Transverse colon (tissue), 4 donors: ENCODE measurements around the gene CATSPER1. TPM values are rescaled to one million over a fixed set of nuclear protein-coding genes. Genes with fewer than 3 reads are reported as not detected.
"Not testable (repeated sequence)": the region's sequence is repeated elsewhere in the genome, so short reads cannot be mapped to it uniquely, and the experiment has no call there.

Experiments used
- DNase-seq: peaks from one replicate; pipeline ENCODE4 v3.0.0-alpha.2; 2019
- H3K27ac ChIP-seq, 4 donors: fragments of 200-600 bp; sonication (generic); 2 replicates each; pipeline ENCODE4 v1.5.1; 2016 to 2018; ENCODE audit warnings: inconsistent platforms in 4 of 4
- H3K27me3 ChIP-seq: fragments of 200-600 bp; sonication (generic); 2 replicates; pipeline ENCODE4 v1.5.1; 2017; ENCODE audit warnings: inconsistent platforms
- H3K36me3 ChIP-seq, 4 donors: fragments of 200-600 bp; sonication (generic); 2 replicates each; pipeline ENCODE4 v1.5.1; 2017 to 2019; ENCODE audit warnings: inconsistent platforms in 4 of 4
- H3K4me1 ChIP-seq, 4 donors: fragments of 200-600 bp; sonication (generic); 2 replicates each; pipeline ENCODE4 v1.5.1; 2017 to 2020; ENCODE audit warnings: inconsistent platforms in 4 of 4
- H3K4me3 ChIP-seq, 4 donors: fragments of 200-600 bp; sonication (generic); 1 replicate in 1 of 4; 2 replicates in 3 of 4; pipeline versions ENCODE4 v1.5.1 to v1.6.1; 2017 to 2019; ENCODE audit warnings: inconsistent platforms in 4 of 4
- H3K9me3 ChIP-seq, 2 donors: fragments of 200-600 bp; sonication (generic); 2 replicates each; pipeline ENCODE4 v1.5.1; 2017 to 2019; ENCODE audit warnings: inconsistent platforms in 2 of 2
- EP300 ChIP-seq: sonication (generic); formaldehyde crosslinking; IDR thresholded peaks from one replicate; pipeline ENCODE4 v1.6.1; 2017; ENCODE audit warnings: antibody characterized with exemption, low read depth
- POLR2A ChIP-seq: fragments of 450-650 bp; IDR thresholded peaks from one replicate; pipeline ENCODE4 v1.6.1; 2016; ENCODE audit warnings: antibody characterized with exemption, mild to moderate bottlenecking, moderate library complexity
- POLR2AphosphoS5 ChIP-seq, 3 donors: sonication (generic); formaldehyde crosslinking; IDR thresholded peaks; one replicate each; pipeline ENCODE4 v1.6.1; 2016; ENCODE audit warnings: antibody characterized with exemption in 3 of 3
- WGBS, 2 donors: methylation state at CpG; one replicate each; pipeline ENCODE4 v1.1.5; 2018; ENCODE audit warnings: low coverage in 1 of 2; 5-methylcytosine and 5-hydroxymethylcytosine counted together
- in situ Hi-C, 4 donors: fragments of 200-750 bp; cut with MboI; loops; one replicate each; pipeline versions ENCODE4 v1.15.0 to v1.15.1; 2017; ENCODE audit warnings: low sequenced_read_pairs in 3 of 4, low pct_ligation_motif_present in 1 of 4, low pct_unique_long_range_greater_than_20kb in 1 of 4
- intact Hi-C: fragments of 100-400 bp; cut with DNase I; formaldehyde crosslinking; loops from one replicate; pipeline ENCODE4 v1.15.1; 2023; ENCODE audit warnings: low total_unique reads
- total RNA-seq, 4 donors: library from RNA; depleted of rRNA; stranded (reverse); fragments of >200 nt; gene quantifications; one replicate each; pipeline ENCODE4 v1.1.0, GENCODE V29; 2016
- TF ChIP-seq, protein P1 (sequence below), 5 experiments: fragments of 200-600 bp in 3 of 5; fragments of 450-650 bp in 2 of 5; sonication (generic) in 3 of 5; IDR thresholded peaks; 1 replicate in 2 of 5; 2 replicates in 3 of 5; pipeline ENCODE4 v1.5.1; 2016 to 2017; ENCODE audit warnings: antibody characterized with exemption in 5 of 5, inconsistent platforms in 3 of 5, mild to moderate bottlenecking in 2 of 5, moderate library complexity in 1 of 5

CATSPER1 gene
- total RNA-seq, 4 donors from 2014 or later, result not detected

- no peaks in the 10 kb centered on the region for H3K9me3 ChIP-seq
- no peaks in the 10 kb centered on the region for H3K27me3 ChIP-seq
- H3K36me3 ChIP-seq, result no peaks in the 10 kb centered on the region
- TF ChIP-seq POLR2AphosphoS5 (IDR thresholded peaks at IDR 0.05) (no peak), POLR2A (no peak), EP300 (no peak)
- TF ChIP-seq, protein P1, sequence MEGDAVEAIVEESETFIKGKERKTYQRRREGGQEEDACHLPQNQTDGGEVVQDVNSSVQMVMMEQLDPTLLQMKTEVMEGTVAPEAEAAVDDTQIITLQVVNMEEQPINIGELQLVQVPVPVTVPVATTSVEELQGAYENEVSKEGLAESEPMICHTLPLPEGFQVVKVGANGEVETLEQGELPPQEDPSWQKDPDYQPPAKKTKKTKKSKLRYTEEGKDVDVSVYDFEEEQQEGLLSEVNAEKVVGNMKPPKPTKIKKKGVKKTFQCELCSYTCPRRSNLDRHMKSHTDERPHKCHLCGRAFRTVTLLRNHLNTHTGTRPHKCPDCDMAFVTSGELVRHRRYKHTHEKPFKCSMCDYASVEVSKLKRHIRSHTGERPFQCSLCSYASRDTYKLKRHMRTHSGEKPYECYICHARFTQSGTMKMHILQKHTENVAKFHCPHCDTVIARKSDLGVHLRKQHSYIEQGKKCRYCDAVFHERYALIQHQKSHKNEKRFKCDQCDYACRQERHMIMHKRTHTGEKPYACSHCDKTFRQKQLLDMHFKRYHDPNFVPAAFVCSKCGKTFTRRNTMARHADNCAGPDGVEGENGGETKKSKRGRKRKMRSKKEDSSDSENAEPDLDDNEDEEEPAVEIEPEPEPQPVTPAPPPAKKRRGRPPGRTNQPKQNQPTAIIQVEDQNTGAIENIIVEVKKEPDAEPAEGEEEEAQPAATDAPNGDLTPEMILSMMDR (IDR thresholded peaks at IDR 0.05), result no peak
- no peak overlapping the region for H3K27ac ChIP-seq
- no peak overlapping the region for H3K4me3 ChIP-seq
- no peak for DNase-seq
- intact Hi-C loops, result no loop called here
- 89% methylated on average over 3 of the region's 3 CpGs; no CpG with 5 or more reads in 1 of the 2 donors for WGBS, 2 donors
- in situ Hi-C loops, result no loop called here
- no peaks in the 10 kb centered on the region for H3K4me1 ChIP-seq
Measured at GRCh38 chr11:66037327-66037726, 11.0 kb upstream of the CATSPER1 start.

GRCh38 chr11:66036334-66036710 is 10.0 kb upstream of the CATSPER1 start:
- H3K36me3 ChIP-seq, result no peaks in the 10 kb centered on the region
- TF ChIP-seq POLR2AphosphoS5 (IDR thresholded peaks at IDR 0.05) (no peak), EP300 (no peak), POLR2A (no peak)
- TF ChIP-seq, protein P1 (IDR thresholded peaks at IDR 0.05), result no peak
- intact Hi-C loops, result no loop called here
- 76 to 88% methylated on average over 4 to 5 of the region's 5 CpGs for WGBS, 2 donors
- in situ Hi-C loops, result no loop called here
- no peaks in the 10 kb centered on the region for H3K9me3 ChIP-seq
- no peaks in the 10 kb centered on the region for H3K27me3 ChIP-seq
- H3K4me3 ChIP-seq, result no peak overlapping the region
- DNase-seq, result no peak
- no peaks in the 10 kb centered on the region for H3K4me1 ChIP-seq
- no peak overlapping the region for H3K27ac ChIP-seq

GRCh38 chr11:66035653-66036333 is 9.5 kb upstream of the CATSPER1 start:
- TF ChIP-seq POLR2AphosphoS5 (IDR thresholded peaks at IDR 0.05) (no peak), POLR2A (no peak), EP300 (no peak)
- TF ChIP-seq, protein P1 (IDR thresholded peaks at IDR 0.05), result no peak
- in situ Hi-C loops (no loop called here), intact Hi-C loops (no loop called here)
- no peaks in the 10 kb centered on the region for H3K27me3 ChIP-seq
- WGBS, 2 donors, result 77% methylated on average over 9 of the region's 9 CpGs; no CpG with 5 or more reads in 1 of the 2 donors
- no peak for DNase-seq
- H3K36me3 ChIP-seq, result no peaks in the 10 kb centered on the region
- H3K27ac ChIP-seq, result no peak overlapping the region
- no peaks in the 10 kb centered on the region for H3K4me1 ChIP-seq
- H3K4me3 ChIP-seq, result no peak overlapping the region
- H3K9me3 ChIP-seq, result no peaks in the 10 kb centered on the region

GRCh38 chr11:66032957-66033735 is 6.9 kb upstream of the CATSPER1 start:
- H3K27me3 ChIP-seq, result peaks cover under 1% of the 10 kb centered on the region
- DNase-seq, result no peak
- in situ Hi-C loops, result no loop called here
- H3K36me3 ChIP-seq, result no peaks in the 10 kb centered on the region
- H3K4me3 ChIP-seq, result no peak overlapping the region
- H3K9me3 ChIP-seq, result no peaks in the 10 kb centered on the region
- TF ChIP-seq, protein P1 (IDR thresholded peaks at IDR 0.05), result no peak
- no peak for TF ChIP-seq POLR2AphosphoS5 (IDR thresholded peaks at IDR 0.05)
- no peak for TF ChIP-seq EP300
- TF ChIP-seq POLR2A, result no peak
- no peak overlapping the region for H3K27ac ChIP-seq
- no peaks in the 10 kb centered on the region for H3K4me1 ChIP-seq
- intact Hi-C loops, result no loop called here
- WGBS, 2 donors, result 78 to 93% methylated on average over 4 to 8 of the region's 8 CpGs

DNA sequence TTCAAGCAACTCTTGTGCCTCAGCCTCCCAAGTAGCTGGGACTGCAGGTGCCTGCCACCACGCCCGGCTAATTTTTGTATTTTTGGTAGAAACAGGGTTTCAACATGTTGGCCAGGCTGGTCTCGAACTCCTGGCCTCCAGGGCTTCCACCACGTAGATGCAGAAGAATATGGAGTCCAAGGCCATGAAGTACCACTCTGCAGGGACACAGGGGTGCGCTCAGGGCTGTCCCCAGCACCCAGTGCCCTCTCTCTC is 3.2 kb downstream of the CATSPER1 start:
- H3K27ac ChIP-seq, DNase-seq, H3K4me3 ChIP-seq, H3K36me3 ChIP-seq, in situ Hi-C loops, intact Hi-C loops, H3K9me3 ChIP-seq, H3K4me1 ChIP-seq: not testable (repeated sequence)
- 72% methylated on average over 5 of the region's 5 CpGs; no CpG with 5 or more reads in 1 of the 2 donors for WGBS, 2 donors
- H3K27me3 ChIP-seq, result peaks cover 14% of the 10 kb centered on the region
